HG03025 (cell line): Measurements from ENCODE around the gene IER5.
"Not testable (repeated sequence)": the region's sequence is repeated elsewhere in the genome, so short reads cannot be mapped to it uniquely, and the experiment has no call there.

Source experiments
- ATAC-seq: cut with Tn5 transposase; IDR thresholded peaks from one replicate; pipeline ENCODE4 v1.9.1; 2021; ENCODE audit warnings: mild to moderate bottlenecking, moderate library complexity; ENCODE audit not compliant: unreplicated experiment, low FRiP score

The IER5 gene

DNA sequence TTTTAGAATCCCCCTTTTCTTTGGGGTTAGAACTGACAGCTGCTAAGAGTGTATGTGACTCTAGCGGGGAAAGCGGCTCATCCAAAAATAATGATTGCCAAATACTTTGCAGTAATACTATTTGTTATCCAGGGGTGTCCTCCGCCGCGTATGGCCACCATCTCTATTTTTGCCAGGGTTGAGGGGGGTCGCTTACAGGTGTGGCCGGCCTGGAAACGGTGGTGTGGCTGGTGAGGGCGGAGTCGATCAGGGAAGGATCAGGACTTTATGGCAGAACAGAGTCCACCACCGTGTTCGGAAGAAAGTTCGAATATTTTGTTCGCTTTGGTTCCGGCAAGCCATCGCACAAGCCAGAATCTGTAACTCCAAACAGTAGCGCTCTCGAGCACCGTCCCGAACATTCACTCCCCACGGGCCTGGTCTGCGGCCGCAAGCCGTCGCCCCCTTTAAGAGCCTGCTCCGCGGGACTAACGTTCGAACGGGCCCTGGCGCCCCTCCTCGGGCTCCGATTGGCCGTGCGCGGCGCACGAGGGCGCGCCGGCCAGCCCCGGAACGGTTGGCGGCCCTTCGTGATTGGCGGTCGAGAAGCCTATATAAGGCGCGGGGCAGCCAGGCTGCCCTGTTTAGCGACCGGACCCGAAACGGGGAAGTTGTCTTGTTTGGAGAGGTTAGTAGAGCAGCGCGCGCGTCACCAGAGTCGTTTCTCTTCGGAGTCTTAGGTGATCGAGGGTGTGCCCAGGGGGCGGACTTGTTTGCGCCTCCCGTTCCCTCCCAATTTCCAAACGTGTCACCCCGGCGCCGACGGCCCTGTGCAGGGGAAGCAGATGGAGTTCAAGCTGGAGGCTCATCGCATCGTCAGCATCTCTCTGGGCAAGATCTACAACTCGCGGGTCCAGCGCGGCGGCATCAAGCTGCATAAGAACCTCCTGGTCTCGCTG is at the start of gene IER5:
TSS of gene IER5 (plus strand) at position 622 of the 938 bp plus-strand sequence. CDS start at position 825, 203 bp downstream.
- peak; percentile 78 for ATAC-seq

DNA sequence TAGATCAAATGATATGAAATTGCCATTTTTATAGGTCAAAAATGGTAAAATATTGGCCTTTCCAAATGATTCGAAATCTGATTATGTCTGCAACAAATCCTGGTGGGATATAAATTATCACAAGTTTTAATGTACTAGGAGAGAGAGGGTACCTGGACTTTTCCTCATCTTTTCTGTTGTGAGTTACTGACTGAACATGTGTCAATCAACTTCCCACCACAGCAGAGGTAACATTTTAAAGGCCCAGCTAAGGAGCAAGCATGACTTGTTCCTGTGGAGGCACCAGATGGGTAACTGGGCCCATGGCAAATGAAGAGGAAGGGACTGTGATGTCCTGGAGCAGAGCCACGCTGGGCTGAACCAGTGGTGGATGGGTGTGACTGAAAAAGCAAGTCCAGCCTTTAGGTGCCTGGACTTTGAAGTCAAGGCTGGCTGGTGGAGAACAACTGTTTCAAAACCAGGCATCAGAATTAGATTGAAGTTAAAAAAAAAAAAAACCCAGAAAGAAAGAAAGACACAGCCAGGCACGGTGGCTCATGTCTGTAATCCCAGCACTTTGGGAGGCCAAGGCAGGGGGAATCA is 48.1 kb upstream of the IER5 start:
- no peak for ATAC-seq

DNA sequence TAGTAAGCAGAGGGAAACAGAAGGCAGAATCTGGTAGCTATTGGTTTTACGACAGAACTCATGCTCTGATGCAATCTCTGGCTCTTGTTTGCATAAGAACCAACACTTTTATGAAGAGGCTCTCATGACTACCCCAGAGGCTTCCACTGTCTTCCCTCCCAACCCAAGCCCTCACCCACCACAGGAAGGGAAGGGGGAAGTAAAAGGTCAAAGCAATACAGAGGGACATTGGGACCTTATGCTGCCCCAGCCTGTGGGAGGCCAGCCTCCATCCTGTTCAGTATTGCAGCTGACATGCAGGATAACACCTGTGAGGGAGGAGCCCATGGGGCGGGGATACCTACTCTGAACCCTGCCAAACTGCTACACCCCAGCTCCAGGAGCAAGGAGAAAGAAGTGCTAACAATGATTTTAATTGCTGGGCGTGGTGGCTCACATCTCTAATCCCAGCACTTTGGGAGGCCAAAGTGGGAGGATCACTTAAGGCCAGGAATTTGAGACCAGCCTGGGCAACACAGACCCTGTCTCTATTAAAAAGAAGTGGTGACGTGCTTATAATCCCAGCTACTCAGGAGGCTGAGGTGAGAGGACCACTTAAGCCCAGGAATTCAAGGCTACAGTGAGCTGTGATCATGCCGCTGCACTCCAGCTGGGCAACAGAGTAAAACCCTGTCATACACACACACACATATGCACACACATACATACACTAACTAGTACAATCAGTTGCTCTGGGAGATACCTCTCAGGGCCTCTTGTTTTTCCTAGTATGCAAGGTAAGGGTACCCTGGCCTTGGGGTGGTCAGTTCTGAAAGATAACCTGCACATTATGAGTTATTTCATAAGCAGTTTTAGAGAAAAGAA is 45.2 kb upstream of the IER5 start:
- no peak for ATAC-seq

DNA sequence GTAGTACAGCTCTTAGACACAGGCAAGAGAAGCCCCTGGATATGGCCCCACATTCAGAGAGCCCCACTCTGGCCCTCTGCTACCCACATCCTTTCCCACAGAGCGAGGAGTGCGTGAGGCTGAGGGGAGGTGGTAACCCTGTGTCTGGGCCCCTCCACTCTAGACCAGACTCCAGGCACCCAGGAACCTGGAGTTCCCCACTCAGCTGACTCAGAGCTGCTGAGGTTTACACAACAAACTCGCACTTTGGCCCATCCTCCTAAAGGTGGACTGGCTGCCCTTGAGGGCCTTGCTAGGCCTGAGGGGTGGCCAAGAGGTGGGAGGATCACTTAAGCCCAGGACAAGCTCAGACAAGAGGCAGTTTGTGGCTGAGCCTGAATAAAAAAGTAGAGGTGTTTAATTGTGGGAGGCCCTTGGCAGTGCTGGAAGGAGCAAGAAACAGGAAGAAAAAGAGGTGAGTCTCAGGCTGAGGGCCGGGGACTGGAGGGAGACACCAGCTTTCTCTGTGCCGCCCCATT is 44.0 kb upstream of the IER5 start:
- ATAC-seq: no peak

DNA sequence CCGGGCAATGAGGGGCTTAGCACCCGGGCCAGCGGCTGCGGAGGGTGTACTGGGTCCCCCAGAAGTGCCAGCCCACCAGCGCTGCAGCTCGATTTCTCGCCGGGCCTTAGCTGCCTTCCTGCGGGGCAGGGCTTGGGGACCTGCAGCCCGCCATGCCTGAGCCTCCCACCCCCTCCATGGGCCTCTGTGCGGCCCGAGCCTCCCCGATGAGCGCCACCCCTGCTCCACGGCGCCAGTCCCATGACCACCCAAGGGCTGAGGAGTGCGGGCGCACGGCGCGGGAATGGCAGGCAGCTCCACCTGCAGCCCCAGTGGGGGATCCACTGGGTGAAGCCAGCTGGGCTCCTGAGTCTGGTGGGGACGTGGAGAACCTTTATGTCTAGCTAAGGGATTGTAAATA is 42.6 kb upstream of the IER5 start:
- not testable (repeated sequence) for ATAC-seq

DNA sequence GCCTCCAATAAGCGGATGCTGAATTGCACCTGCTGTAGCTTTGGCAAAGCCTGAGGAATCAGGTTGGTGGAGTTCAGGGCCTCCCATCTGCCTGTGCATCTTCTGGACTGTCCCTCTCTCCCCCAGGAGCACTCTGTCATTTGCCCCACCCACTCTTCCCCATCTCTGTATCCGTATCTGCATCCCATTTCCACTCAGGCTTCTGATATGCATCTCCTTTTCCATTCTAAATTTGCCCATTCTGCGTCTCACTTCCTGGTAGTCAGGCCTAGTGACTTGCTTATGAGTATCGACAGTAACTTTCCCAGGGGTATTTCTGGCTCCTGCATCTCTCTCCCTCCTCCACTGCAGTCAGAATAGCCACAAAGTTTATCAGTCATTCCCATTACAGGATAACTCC is 39.1 kb upstream of the IER5 start:
- ATAC-seq: no peak

DNA sequence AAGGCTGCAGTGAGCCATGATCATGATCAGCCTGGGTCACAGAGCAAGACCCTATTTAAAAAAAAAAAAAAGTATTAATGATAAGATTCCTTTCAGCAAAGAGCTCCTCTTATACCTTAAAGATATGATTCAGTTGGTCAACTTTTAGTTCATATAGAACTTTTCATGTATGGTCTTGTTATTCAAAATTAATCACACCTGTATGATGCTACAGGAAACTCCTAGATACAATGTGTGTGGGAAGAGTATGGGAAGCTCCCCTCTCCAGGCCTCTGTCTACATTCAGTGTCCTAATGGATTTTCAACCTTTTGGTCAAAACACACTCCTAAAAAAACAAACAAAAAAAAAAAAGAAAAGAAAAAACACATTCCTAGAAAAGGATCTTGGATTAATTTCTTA is 37.6 kb upstream of the IER5 start:
- ATAC-seq: no peak

DNA sequence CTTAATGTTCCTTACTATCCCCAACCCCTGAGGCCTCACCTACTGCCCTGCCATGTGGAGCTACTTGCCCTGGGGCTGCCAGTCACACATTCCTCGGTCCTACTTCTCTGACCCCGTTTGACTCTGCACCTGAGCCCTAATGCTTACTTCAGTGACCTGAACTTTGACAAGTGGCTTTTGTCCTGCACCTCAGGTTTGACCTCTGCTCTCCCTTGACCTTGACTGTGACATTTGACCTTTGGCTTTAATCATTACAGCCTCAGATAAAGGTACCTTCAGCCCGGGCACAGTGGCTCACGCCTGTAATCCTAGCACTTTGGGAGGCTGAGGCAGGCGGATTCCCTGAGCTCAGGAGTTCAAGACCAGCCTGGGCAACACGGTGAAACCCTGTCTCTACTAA is 31.9 kb upstream of the IER5 start:
- ATAC-seq: no peak

DNA sequence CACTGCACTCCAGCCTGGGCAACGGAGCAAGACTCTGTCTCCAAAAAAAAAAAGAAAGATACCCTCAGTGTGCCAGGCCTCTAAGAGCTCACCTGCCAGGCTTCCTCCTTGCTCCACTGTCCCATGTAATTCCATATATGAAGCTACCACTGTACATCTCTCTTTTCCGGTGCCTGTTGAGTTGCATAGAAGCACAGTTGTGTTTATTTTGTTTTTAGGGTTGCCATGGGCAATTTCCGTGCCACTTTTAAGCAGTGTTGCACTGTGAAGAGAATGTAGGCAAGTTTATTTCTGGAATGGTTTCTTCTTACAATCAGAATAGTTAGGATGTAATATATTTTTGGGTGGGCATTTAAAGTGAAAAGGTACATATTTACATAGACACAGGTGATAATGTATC is 31.4 kb upstream of the IER5 start:
- ATAC-seq: no peak

DNA sequence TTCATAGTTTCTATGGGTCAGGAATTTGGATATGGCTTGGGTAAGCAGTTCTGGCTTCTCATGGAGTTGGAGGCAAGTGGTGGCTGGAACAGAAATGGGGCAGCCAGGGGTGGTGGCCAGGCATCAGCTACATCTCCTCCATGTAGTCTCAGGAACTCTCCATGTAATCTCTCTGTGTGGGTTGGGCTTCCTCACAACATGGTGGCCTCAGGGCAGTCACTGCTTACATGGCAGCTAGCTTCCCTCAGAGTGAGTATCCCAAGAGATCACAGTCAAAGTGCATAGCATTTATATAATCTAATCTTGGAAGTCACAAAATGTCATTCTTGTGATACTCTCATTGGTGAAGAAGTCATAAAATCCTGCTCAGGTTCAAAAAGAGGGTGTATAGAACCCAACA is 29.1 kb upstream of the IER5 start:
- no peak for ATAC-seq

DNA sequence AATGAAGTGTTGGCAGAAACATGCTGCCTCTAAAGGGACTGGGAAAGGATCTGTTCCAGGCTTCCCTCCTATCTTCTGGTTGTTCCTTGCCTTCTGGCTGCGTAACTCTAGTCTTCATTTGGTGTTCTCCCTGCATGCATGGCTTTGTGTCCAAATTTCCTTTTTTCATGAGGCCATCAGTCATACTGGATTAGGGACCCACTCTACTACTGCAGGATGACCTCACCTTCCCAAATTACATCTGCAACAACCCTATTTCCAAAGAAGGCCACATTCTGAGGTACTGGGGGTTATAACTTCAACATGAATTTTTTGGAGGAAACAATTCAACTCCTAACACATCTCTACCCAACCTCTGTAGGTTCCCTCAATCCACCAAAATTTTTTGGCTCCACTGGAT is 28.4 kb upstream of the IER5 start:
- no peak for ATAC-seq

DNA sequence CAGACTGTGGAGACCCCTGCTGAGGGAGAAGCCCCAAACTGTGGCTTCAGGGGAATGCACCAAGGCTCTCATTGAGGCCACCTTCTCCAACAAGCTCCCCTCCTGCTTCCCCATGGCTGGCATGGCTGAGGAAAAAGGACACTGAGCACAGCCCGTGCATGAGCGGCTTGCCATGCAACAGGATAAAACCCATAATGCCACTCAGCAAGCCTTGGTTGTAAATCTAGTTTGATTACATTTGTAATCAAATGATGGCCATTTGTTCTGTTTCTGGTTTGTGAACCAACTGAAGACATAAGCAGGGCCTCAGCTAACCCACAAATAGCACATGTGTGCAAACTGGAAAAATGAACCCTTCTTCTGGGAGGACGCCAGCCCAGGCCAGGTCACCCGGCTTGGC is 27.6 kb upstream of the IER5 start:
- ATAC-seq: not testable (repeated sequence)

DNA sequence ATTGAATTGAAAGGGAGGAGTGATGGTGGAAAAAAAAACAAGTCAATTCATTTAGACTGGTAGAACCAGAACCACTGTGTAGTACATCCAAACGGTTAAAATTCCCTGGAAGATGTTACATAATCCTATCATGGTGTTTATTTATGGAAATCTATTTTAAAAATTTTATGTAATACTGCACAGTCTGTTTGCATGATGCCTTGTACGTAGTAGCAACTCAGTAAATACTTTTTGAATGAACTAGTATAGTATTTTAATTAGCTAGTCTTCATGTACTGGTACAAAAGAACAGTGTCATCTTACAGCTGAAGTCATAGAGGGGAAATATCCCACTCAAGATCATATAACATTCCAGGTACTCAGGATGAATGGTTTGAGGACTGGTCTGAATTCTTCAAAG is 27.0 kb upstream of the IER5 start:
- ATAC-seq: no peak

DNA sequence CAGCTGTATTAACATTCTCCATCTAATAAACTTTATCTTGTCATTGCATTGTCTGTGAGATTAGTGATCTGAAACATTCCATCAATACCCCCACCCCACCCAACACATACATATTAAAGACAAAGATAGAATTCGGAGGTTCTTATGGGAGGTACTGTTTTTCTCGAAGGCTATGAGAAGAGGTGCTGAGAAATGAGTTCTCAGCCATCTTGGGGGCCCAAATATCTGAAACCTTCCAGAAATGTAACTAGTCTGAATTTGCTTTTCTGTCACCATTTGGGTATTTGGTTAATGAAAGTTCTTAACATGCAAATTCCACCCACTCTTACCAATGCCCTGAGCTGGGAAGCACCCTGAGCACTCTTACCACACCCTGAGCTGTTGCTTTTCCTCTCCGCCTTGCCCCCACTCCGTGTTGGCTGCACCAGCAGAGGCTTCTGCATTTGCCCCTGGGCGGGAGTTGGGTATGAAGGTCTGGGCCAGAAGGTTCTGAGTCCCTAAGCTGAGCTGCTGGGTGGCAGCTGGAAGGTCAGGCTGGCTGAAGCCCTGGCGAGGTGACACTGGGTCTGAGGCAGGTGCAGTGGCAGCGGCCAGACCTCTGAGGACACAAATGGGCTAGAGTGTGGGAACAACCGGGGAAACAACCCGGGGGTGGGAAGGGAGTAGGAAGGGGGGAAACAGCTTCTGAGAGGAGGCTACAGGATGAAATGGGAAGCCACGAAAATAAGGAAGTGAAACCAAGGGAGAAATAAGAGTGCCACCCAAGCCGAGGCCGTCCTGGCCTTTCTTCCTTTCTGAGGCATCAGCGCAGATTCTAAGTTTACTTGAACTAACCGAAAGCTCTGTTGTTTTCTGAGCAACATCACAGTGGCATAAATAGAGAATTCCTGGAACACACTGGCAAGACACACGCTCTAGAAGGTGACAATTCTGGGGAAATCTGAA is 26.3 kb upstream of the IER5 start:
- peak; percentile 90 for ATAC-seq

DNA sequence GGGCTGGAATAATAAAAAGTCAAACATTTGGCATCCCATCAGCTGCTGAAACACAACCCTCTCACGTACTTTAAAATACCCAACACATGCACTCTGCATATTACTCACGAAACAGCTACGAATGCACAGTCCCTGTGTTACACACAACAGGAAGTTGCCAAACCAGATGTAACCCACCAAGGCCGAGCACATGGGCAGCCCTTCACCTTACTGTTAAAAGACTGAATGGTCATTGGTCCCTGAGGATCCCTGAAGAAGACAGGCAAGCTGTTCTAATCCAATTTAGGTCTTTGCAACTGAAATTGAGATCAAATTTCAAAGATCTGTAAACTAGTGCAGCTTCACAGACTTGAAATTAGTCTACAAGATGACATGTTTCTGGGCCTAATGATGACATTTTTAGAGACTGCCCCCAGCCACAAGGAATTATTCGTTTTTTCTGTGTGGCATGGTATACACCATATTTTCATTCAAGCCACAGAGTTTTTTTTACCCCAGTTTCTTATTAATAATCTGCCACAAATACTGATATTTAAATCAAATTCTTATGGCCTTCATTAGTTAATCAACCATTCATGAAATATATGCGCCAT is 25.6 kb upstream of the IER5 start:
- ATAC-seq: peak; percentile 58

DNA sequence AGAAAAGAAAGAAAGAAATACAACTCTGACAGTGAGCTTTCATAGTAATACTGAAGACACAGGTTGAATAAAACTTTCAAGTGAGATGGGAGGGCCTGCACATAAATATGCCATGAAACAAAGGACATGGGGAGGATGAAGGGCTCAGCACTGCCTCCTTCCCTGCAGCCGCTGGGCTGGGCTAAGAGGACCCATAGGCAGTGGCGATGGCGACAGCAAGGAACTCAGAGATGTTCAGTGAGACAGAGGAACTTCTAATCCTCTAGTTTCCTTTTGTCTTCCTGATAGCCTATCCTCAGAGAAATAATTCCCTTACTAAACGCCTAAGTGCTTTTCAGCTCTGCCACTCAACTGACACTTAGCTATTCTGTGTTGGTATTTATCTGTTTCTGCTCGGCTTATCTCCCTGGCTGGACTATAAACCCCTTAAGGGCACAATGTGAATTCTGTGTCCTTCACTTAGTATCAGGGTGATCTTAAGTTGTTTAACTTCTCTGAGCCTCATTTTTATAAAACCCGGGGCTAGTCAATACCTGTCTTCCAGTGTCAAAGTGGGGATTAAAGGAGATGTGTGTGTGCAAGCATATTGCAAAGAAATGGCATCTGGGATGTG is 24.4 kb upstream of the IER5 start:
- ATAC-seq: no peak

DNA sequence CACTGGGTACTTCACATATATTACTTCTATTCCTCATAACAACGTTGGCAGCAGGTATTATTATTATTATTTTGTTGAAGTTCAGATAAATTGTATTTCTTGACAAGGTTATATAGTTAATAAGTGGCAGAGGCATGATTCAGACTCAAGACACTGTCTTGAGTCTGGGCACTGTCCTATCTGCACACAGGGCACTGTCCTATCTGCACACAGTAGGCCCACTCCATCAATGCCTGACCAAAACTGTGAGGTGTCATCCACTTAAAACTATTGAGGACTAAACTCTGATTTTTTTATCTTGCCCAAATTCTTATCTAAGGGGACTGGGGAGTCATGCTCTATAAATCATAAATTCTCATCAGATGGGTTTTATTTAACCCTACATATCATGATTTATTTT is 23.8 kb upstream of the IER5 start:
- ATAC-seq: no peak

DNA sequence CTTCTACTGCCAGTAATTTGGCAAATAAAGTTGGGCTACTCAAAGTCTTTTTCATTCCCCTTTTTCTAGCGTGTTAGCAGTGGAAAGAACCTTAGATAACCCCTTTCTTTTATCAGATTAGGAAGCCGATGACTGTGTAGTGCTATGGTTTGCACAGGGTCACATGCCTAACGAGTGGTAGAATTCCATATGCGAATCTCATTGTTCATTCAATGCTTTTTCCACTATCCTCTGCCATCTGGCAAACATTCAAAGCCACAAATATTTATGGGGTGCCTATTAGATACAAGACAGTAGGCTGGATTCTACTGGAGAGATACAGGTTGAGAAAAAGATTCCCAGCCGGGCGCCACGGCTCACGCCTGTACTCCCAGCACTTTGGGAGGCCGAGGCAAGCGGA is 14.9 kb upstream of the IER5 start:
- no peak for ATAC-seq

DNA sequence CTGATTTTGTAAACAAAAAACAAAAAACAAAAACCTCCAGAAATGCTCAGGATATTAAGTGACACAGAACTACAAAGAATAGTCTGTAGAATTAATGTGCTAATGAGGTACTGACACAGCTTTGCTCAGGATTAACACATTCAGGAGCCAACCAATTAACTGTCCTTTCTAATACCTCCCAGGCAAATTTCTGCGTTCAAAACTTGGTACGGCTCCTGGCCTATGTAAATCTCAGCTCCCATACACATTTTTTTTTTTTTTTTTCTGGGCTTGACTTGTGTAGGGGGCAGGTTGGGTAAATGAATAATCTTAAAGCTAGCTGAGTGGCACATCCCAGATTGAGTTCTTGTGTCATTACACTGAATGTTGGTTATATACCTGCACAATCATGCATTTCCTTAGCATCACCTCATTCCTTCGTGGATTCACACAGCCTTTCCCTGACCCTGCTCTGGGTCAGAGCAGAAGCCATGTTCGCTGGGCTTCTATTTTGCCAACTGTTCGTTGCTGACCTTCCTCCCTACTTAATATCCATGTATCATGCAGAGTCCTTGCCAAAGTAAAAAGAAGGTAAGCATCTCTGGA is 12.6 kb upstream of the IER5 start:
- no peak for ATAC-seq
